Measurements from ENCODE around the gene SHC2. TPM values are rescaled to one million over a fixed set of nuclear protein-coding genes. Genes with fewer than 3 reads are reported as not detected.

Gene SHC2
- total RNA-seq, 2 donors from 2014 or later = 2.7 to 9.5 TPM

DNA sequence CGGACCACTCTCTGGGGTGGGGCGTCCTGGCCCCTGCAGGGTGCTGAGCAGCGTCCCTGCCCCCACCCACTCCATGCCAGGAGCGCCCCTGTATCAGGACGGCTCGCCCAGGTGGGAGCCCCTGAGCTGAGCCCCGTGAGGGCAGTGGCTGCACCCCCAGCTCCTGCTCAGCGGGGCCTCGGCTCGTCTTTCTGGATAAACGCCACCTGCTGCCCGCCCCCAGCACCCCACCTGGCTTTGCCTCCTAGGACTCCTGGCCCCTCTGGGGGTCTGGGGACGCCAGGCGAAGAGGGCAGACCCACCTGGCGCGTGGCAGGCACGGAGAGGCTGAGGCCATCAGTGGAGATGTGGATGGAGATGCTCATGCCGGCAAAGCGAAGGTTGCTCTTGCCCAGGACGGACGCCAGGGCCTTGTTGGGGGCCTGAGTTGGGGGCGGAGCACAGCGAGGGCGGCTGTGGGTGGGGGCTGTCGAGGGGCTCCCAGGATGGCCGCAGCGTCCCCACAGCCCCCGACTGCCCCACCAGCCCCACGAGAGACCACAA is 22.3 kb downstream of the SHC2 start:
- Histone ChIP-seq H3K9ac (ENCODE audit: low read depth in 2 of 2, low read length in 2 of 2) (no peak overlapping the region), H3K9me3 (no peaks in the 10 kb centered on the region), H3K4me1 (no peaks in the 10 kb centered on the region), H3K27ac (no peak overlapping the region), H3K36me3 (no peaks in the 10 kb centered on the region), H3K27me3 (no peaks in the 10 kb centered on the region), H3K4me3 (no peak overlapping the region)
- DNase-seq = no peak
- TF ChIP-seq CTCF (IDR thresholded peaks at IDR 0.05) = no peak
- intact Hi-C loops (cut with DNase I) = no loop called here

DNA sequence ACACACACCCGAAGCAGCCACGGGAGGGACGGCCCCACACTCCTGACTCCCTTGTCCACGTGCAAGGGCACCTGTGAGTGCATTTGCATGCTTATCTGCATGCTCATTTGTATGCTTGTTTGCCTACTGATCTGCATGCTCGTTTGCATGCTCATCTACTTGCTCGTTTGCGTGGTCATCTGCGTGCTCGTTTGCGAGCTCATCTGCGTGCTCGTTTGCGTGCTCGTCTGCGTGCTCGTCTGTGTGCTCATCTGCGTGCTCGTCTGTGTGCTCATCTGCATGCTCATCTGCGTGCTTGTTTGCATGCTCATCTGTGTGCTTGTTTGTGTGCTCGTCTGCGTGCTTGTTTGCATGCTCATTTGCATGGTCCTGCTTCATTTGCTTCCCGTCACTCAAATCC is 23.8 kb downstream of the SHC2 start:
- Histone ChIP-seq H3K36me3 (no peaks in the 10 kb centered on the region), H3K27me3 (no peaks in the 10 kb centered on the region), H3K4me1 (no peaks in the 10 kb centered on the region), H3K4me3 (no peak overlapping the region), H3K9me3 (no peaks in the 10 kb centered on the region), H3K9ac (ENCODE audit: low read depth in 2 of 2, low read length in 2 of 2) (no peak overlapping the region), H3K27ac (no peak overlapping the region)
- no peak for DNase-seq
- no peak for TF ChIP-seq CTCF (IDR thresholded peaks at IDR 0.05)
- intact Hi-C loops (cut with DNase I) = no loop called here

- Histone ChIP-seq H3K4me1 (no peaks in the 10 kb centered on the region), H3K36me3 (no peaks in the 10 kb centered on the region), H3K4me3 (no peak overlapping the region), H3K27ac (no peak overlapping the region), H3K9me3 (no peaks in the 10 kb centered on the region), H3K27me3 (no peaks in the 10 kb centered on the region), H3K9ac (ENCODE audit: low read depth in 2 of 2, low read length in 2 of 2) (no peak overlapping the region)
- DNase-seq = no peak
- intact Hi-C loops (cut with DNase I) = no loop called here
- TF ChIP-seq CTCF (IDR thresholded peaks at IDR 0.05) = no peak
These were observed 24.4 kb downstream of the SHC2 start for GRCh38 chr19:436413-436950.

GRCh38 chr19:435707-436412 is 25.0 kb downstream of the SHC2 start:
- TF ChIP-seq CTCF (IDR thresholded peaks at IDR 0.05) = no peak
- H3K4me1 ChIP-seq = no peaks in the 10 kb centered on the region
- H3K4me3 ChIP-seq = no peak overlapping the region
- DNase-seq = no peak
- H3K36me3 ChIP-seq = no peaks in the 10 kb centered on the region
- H3K27ac ChIP-seq = no peak overlapping the region
- H3K9ac ChIP-seq (ENCODE audit: low read depth in 2 of 2, low read length in 2 of 2) = no peak overlapping the region
- H3K9me3 ChIP-seq = no peaks in the 10 kb centered on the region
- intact Hi-C loops (cut with DNase I) = no loop called here
- no peaks in the 10 kb centered on the region for H3K27me3 ChIP-seq

GRCh38 chr19:435056-435706 is 25.7 kb downstream of the SHC2 start:
- no peak for DNase-seq
- H3K9ac ChIP-seq (ENCODE audit: low read depth in 2 of 2, low read length in 2 of 2) = no peak overlapping the region
- no peaks in the 10 kb centered on the region for H3K9me3 ChIP-seq
- no peak overlapping the region for H3K4me3 ChIP-seq
- TF ChIP-seq CTCF (IDR thresholded peaks at IDR 0.05) = no peak
- H3K27ac ChIP-seq = no peak overlapping the region
- intact Hi-C loops (cut with DNase I) = no loop called here
- H3K27me3 ChIP-seq = no peaks in the 10 kb centered on the region
- H3K4me1 ChIP-seq = no peaks in the 10 kb centered on the region
- H3K36me3 ChIP-seq = no peaks in the 10 kb centered on the region
